DMS114 treated with DMSO at 0.1 percent for 48 hours (cell line): ENCODE measurements around the gene SNCAIP.
"Not testable (repeated sequence)": the region's sequence is repeated elsewhere in the genome, so short reads cannot be mapped to it uniquely, and the experiment has no call there.

ENCODE experiments used
- DNase-seq: peaks from one replicate; lab custom pipeline; 2025; ENCODE audit not compliant: unreplicated experiment; lab: John Stamatoyannopoulos, UW

The SNCAIP gene

DNA sequence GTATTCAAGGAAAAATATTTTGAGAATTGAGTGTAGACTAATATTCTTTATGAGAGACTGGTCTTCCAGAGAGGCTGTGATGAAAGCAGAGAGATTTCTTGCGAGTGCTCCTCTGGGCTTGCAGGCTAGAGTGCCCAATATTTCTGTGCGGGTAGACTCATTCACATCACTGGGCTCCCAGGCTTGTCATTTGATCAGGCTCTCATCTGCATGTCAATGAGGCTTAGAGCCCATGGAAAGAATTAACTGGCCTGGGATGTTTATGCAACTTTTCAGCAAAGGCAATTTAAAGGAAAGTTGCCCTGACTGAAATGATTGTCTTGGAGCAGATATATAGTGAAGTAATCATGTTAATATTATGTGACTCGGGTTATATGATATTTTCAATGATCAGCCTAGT is 42.3 kb downstream of the SNCAIP start:
- no peak for DNase-seq

DNA sequence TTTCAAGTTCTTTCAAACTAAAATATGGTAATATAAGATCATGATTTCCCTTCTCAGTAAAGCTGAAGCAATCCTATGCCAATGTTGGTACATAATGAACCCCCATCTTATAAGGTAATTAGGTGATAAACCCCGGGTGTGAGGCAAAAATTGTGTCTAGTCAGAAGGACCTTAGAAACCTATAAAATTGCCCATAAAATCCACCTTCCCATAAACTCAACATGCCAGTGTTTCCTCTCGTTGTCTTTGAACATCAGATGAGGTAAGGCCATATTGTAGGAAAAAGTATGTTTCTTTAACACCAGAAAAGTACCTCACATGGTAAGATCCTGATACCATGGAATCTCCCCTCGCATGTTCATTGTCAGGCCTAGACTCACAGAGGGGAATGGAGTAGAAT is 43.3 kb downstream of the SNCAIP start:
- no peak for DNase-seq

DNA sequence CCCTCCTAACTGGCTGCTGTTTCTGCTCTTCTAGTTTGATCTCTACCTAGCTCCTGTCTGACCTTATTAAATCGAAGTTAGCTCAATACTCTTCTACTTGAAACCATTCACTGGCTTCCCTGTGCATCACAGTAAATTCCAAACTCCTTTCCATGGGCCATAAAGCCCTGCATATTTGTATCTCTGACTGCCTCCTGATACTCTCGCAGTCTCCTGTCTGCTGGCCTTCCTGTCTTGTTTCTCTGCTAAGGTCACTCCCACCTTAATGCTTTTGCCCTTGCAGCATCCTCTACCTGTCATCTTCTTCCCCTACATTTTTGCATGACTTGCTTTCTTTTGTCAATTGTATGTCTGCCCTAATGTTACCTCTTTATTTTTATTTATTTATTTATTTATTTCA is 44.8 kb downstream of the SNCAIP start:
- no peak for DNase-seq

DNA sequence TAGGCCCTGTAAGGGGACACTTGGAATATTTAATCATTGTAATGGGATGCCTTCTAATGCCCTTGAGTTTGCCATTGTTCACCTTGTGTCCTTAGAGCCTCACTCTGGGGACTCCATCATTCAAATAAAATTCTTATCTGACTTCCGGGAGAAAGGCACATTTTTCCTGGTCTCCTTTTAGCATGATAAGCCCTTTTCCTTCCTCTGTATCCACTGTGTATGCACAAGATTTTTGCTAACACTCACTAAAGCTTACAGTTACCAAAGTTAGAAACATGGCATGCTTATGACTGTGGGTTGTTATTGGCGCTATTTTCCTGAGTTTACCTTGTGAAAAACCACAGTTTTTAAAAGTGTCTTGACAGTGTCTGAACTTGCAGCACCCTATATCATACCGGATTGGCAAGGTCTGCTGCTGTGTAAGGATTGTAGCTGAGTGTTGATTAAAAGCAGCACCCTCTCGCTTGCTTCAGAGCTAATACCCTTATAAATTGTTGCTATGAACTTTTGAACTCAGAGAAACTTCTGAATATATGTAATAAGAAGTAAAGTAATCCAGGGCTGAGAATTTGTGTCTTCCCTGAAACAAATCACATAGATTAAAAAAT is 46.4 kb downstream of the SNCAIP start:
- DNase-seq: no peak

DNA sequence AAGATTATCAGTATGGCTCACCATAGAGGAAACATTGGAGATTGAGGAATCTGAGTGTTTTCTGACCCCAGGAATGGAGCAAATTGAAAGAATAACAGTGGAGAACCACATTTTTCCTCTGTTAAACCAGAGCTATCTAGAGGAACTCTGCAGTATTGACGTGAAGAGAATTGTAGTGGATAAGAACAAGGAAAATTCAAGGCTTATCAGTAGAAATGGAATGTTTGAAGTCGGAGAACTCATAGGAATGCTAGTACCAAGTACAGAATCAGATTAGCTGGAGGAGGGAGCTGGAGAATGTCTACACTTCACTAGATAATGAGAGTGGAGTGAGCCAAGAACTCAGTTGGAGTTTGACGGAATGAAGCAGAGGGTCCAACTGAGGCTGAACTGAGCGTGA is 50.3 kb downstream of the SNCAIP start:
- DNase-seq: no peak

DNA sequence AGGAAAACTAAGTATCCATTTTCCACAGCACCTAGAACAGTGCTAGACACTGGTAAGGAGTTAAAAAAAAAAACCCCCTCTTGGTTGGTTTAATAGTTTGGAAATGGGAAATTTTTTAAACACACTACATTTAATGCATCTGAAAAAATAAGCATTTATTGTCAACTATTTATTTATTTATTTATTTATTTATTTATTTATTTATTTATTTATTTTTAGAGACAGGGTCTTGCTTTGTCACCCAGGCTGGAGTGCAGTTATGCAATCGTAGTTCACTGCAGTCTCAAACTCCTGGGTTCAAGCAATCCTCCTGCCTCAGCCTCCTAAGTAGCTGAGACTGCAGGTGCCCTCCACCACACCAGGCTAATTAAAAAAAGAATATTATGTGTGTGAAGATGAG is 51.6 kb downstream of the SNCAIP start:
- no peak for DNase-seq

DNA sequence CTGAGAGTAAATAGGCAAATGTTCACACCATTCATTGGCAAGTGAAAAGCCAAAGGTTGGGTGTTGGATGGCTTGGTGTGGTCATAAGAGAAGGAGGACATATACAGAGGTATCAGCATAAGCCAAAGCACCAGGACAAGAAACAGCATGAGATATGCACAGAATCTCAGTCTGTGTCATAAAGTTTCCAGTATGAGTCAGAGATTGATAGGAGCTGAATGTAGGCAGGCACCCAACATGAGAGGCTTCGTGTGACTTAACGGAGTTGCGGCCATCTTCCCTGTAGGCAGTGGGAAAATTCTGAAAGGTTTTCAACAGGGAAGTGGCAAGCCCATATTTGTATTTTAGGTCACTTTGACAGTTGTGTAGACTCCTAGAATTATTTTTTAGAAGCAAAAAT is 54.5 kb downstream of the SNCAIP start:
- DNase-seq: no peak

DNA sequence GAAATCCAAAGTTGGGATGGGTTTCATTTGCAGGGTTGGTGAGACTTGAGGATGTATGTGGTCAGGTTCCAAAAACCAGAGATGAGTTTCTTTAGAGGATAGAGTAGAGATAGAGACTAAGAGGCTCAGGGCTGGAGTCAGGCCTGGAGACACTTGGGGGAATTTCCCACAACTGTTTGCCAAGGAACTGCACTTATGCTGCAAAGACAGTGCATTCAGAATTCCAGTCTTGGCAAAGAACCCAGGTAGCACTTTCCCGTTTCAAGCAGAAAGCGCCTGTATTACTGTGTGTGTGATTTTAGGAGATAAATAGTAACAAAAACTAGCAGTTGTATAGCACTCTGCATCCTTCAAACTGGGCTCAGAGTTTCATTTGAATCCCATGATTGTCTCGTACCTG is 55.4 kb downstream of the SNCAIP start:
- DNase-seq: no peak

DNA sequence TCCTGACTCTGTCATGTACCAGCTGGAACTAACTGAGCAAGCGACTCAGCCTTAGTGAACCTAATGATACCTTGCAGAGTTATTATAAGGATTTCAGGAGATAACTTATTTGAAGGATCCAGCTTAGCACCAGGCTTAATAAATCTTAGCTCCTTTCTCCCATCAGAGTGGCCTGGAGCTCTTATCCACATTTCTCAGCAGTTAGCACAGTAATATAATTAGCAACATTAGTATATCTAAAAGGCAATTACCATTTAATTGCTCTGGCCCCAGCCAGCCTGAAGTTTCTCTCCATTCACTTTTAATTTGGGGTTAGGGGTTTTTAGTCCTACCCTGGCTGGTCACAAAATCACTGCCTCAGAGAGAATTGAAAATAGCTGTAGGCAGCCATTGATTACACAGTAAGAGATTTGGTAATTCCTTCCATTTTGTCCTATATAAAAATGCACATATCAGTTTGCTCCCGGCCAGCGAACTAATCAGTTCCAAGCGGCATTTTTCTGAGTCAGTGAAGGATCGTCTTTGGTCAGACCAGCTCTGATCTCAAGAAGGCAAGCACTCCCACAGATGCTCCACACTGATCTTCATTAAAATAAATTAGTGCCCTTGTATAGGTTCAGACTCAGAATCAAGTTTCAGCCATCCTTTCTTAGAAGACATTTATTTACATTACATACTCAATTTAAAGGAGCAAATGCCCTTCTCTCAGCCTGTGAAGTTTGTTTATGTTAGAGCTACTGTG is 56.6 kb downstream of the SNCAIP start:
- no peak for DNase-seq

DNA sequence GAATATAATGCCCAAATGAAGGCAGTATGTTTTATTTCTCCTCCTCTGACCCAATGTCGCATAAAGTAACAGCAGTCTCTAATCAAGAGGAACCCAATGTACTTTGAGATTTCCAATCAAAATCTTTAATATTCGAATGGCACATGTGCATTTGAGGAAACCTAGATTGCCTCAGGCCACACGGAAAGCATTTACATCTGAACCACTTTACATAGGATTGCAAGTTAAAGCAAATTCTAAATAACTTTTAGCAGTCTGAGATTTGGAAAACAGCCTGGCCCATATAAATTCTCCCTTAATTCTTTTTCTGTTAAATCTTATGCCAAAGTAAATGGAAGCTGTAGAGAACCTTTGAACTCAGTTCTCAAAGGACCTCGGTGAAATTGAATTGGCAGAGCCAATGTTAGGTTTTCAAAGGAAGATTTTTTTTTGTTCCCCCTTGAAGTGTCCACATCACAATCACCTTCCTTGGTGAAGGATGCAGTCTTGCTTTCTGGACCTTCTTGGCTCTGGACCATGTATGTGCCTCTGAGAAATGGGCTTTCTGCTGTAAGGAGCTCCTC is 57.3 kb downstream of the SNCAIP start:
- no peak for DNase-seq

DNA sequence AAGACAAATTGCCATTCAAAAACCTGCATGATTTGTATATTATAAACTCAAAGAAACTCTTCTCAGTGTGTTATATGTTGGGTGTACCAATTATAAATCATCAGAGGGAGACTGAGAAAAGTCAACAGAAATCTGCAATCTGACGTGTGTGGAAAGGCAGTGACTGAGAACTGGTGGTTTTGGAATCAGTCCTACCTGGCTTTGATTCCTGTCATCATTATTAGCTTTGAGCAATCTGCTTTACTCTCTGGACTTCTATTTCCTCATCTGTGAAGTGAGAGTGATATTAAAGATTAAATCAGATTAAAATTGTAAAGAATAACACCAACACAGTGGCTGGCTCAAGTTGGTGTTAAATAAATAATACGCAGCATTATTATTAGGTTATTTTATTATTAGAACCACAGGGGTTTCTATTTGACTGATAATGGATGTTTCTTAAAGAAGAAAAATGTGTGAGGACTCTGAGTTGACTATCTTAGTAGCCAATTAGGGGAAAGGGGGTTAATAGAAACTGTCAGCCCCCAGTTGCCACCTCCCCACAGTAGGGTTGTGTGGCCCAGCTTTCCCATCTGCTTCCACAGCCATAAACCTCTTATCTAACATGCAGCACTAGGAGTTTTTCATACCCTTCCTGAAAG is 59.6 kb downstream of the SNCAIP start:
- DNase-seq: no peak

DNA sequence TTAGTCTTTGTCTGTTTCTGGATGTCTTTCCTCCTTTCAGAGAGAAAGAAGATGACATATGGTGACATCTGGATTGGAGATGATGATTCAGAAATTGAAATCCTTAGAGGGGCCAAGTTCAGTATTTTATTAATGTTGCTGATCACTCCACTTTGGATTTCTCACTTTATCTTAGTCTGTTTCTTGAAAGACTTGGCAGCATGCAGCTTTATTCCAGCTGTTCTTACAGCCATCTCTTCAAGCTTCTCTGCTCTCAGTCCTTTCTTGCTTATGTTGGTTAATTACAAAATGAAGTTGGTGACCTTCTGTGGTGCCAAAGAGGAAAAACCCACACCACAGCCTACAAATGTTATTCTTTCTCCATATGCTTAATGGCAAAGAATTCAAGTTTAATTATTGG is 62.1 kb downstream of the SNCAIP start:
- no peak for DNase-seq

DNA sequence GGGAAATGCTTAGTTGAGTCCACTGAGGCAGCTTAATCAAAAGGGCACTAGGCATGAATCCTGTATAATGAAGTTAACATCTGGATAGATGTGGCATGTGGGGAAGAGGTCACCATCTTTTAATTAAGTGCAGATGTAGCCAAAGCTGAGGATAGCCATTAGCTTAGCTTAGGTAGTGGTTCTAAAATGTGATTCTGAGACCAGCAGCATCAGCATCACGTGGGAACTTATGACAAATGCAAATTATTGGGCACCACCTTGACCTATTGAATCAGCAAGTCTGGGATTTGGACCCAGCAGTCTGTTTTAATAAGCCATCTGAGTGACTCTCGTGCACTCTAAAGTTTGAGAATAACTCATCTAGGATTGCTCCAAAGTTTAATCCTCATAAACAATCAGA is 63.8 kb downstream of the SNCAIP start:
- DNase-seq: no peak

DNA sequence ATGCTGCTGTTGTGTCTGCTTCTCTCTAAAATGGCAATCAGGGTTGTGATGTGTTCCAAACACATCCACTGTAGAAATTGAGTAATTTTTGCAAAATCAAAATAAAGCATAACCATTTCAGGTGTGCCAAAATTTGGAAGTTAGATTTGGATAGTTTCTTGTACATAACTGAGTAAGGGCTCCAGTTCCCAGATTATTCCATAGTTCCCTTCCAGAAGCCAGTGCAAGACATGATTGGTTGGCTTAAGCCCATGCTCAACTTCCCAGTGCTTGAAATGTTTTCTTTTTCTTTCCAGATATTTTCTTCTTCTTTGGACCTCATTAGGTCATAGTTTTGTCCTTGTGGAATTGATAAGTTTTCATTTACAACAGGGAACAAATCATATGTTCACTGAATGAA is 64.2 kb downstream of the SNCAIP start:
- no peak for DNase-seq

DNA sequence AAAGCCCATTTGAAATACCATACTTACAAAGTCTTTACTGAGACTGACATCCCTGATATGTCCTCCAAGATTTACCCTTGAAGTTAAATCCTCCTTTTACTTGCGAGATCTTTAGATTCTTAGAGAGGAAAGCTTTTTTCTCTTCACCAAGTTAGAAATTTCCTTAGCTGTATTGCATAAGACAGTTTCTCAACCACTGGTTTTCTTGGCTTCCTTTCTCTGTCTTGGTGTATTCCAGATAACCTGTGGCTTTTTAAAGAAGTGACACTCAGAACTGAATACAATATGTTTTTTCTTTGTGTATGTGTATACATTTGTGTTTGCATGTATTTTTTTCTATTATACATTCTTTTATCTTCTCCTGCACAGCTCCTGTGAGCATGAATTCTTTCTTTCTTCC is 65.0 kb downstream of the SNCAIP start:
- DNase-seq: no peak

DNA sequence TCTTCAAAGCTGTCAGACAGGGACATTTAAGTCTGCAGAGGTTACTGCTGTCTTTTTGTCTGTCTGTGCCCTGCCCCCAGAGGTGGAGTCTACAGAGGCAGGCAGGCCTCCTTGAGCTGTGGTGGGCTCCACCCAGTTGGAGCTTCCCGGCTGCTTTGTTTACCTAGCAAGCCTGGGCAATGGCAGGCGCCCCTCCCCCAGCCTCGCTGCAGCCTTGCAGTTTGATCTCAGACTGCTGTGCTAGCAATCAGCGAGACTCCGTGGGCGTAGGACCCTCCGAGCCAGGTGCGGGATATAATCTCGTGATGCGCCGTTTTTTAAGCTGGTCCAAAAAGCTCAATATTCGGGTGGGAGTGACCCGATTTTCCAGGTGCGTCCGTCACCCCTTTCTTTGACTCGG is 70.9 kb downstream of the SNCAIP start:
- not testable (repeated sequence) for DNase-seq

DNA sequence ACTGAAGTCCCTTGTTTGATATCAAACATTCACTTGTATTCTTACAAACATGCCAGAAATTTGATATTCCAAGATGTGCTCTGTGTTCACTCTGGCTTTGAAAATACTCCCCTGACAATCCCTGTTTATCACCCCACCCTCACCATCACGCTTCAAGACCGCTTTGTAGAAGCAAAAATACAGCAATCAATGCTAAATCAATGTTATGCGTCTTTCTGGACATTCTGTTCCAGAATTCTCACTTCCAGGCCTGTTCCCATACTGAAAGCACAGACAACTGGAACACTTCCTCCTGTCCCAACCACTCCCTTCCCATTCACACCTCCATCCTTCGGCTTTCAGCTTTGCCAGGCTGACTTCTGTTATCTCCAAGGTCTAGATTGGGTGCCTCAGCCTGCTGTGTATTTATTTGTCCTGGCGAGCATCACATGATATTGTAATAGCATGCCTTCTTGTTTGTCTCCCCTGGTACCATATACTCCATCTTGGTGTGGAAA is 72.8 kb downstream of the SNCAIP start:
- no peak for DNase-seq

DNA sequence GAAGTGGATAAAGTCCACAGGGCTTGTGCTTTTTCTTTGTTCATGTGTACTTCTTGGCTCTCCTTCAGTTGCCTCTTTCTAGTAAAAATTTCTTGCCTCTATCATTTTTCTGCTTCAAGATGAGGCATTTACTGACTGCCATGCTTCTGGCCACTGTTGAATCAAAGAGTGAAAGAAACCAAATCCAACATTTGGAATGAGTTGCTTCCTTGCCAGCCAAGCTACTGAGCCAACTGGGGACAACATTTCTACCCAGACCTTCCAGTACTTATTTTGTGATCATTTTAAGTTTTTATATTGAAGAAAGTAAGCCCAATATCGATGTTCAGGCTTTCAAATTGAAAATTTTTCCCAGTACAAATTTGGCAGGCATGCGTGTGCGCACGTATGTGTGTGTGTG is 73.2 kb downstream of the SNCAIP start:
- no peak for DNase-seq

DNA sequence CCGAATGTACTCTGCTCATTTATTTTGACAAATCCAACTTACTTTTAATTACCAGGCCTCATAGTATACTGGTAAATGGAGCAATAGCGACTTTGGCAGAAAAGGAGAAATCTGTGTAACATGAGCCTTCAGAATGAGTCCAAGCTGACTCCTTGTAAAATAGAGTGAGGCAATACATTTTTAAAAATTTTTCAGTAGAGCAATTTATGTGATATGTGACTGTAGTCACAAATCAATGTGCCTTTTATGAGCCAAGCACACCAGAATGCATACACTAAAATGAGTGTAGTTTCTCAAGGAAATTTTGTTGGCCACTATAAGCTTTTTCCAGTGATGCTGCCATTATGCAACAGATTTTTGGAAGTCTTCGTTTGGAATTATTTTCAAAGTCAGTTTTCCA is 73.8 kb downstream of the SNCAIP start:
- no peak for DNase-seq

DNA sequence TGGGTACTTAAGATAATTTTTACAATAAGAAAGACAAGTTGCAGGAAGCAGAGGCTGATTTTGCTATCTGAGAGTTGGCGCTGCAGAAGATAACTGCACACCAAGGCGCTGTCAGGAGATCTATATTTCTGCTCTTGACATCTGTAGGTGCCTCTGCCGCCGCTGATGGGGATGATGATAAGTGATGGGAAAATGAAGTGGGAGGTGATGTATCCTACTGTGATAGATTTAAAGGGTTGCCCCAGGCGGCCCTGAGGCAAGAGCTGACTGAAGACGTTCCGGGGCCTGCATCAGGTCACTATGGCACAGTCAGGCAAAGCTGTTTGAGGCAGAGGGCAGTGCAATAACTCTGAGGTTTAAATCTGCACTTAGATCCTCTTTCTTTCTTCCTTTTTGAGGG is 78.1 kb downstream of the SNCAIP start:
- no peak for DNase-seq

DNA sequence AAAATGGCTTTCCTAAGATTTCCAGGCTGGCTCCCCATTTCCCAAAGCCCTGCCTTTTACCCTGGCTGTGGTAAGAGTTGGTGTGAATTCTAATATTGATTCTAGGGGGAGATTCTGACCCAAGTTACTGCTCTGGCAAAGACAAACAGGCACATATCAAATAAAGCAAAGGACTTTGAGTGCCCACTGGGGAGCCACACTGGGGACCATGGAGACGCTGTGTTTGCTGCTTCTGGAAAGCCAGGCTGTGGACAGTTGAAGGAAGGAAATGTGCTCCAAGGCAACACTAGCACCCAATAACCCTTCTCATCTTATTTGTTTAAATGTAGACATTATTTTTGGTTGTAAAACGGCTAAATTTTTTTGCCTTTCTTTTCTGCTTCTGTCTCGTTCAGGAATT is 78.7 kb downstream of the SNCAIP start:
- no peak for DNase-seq

DNA sequence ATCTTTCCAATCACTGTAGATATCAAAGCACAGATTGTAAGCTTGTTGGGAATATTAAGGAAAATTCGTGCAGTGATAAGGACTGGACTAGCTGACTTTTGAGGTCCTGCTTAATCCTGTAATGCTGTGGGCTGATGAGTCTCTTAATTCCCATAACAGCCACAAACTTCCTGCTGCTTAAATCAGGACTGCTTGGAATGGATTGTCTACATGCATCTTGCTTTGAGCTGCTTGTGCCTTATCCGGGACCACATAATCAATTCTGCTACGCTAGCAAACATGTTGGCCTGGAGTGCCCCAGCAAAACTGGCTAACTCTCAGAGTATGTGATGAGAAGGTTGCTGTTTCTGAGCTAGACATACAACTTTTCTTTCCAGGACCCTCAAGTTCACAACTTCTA is 79.6 kb downstream of the SNCAIP start:
- DNase-seq: no peak
